Nephron progenitor cell (in vitro differentiated cells): ENCODE measurements around the gene TEX47.

Experiments used
- DNase-seq: peaks from one replicate; pipeline ENCODE4 v3.0.0; 2021
- H3K27ac Mint-ChIP-seq: 2 replicates; pipeline ENCODE4 v1.8.0; 2021; ENCODE audit warnings: mild to moderate bottlenecking, moderate library complexity, mixed read lengths
- H3K27me3 Mint-ChIP-seq: 2 replicates; pipeline ENCODE4 v1.8.0; 2021; ENCODE audit warnings: mild to moderate bottlenecking, low read depth, mixed read lengths; ENCODE audit not compliant: poor library complexity
- H3K36me3 Mint-ChIP-seq: 2 replicates; pipeline ENCODE4 v1.8.0; 2021; ENCODE audit warnings: low read depth, mixed read lengths
- H3K4me1 Mint-ChIP-seq: 2 replicates; pipeline ENCODE4 v1.8.0; 2021; ENCODE audit warnings: mixed read lengths
- H3K4me3 Mint-ChIP-seq: 2 replicates; pipeline ENCODE4 v1.8.0; 2021; ENCODE audit warnings: mild to moderate bottlenecking, moderate library complexity, mixed read lengths
- H3K9me3 Mint-ChIP-seq: 2 replicates; pipeline ENCODE4 v1.8.0; 2021; ENCODE audit warnings: mild to moderate bottlenecking, moderate library complexity, mixed read lengths
- TF ChIP-seq, protein P1 (sequence below): fragments of 200-600 bp; sonication (generic); IDR thresholded peaks from 2 replicates; pipeline ENCODE4 v1.5.0; 2021; ENCODE audit warnings: antibody characterized with exemption

Gene TEX47

DNA sequence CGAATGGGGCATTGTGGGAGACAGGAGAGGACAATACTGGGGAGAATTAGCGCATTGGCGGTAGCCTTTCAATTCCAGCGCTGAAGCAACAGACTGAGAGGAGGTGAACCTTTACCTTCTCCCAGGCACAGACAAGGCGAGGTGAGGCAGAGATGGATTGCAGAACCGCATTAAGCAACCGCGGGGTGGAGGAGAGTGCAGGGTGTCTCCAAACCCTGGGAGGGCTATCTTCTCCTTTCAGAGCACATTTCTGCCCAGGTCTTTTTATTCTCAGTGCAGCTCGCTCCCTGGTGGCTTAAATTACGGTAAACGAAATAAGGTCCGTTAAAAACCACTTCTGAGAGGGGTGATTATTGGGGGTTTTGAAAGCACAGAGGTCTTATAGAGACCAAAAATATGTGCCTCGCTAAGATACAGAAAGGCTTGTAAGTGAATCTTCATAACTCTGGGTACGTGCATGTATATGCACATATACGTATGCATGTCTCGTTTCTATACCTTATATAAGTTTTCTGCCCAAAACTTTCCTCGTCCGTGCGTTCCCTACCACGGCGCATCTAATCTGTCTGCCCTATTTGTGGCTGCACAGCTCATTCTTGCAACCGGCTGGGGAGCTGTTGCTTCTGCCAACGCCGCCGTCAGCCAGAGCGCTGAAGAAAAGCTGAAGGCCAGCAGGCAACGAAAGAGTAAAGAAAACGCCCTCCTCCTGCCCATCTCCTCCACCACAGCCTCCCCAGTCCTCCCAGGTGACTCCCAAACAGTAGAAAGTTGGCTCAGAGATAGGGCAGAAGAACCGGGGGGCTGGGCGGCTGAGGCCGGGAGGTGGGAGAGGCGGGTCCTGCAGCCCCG, 36.9 kb downstream of the TEX47 start:
- peak overlapping the region; percentile 85 for H3K4me3 Mint-ChIP-seq

DNA sequence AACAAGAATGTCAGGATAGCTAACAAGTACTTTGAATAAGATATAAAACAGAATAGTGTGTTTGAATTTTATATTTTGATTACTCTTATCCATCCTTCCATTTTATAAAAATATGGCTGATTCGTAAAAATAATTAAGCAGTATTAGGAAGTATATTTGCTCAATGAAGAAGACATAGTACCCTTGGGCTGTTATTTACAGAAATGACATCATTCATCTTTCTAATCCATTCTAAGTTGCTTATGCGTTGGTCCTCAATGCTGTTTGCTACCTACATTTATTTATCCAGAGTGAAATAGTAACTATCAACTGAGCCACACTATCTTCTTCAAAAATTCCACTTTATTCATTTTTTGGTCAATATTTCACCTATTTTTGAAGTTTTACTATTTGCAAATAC, 38.2 kb downstream of the TEX47 start:
- no peak overlapping the region for H3K27ac Mint-ChIP-seq
- DNase-seq: no peak
- H3K9me3 Mint-ChIP-seq: no peaks in the 10 kb centered on the region
- H3K27me3 Mint-ChIP-seq: peaks cover 49% of the 10 kb centered on the region
- H3K4me3 Mint-ChIP-seq: no peak overlapping the region
- H3K4me1 Mint-ChIP-seq: peaks cover 15% of the 10 kb centered on the region
- H3K36me3 Mint-ChIP-seq: no peaks in the 10 kb centered on the region
- TF ChIP-seq, protein P1, sequence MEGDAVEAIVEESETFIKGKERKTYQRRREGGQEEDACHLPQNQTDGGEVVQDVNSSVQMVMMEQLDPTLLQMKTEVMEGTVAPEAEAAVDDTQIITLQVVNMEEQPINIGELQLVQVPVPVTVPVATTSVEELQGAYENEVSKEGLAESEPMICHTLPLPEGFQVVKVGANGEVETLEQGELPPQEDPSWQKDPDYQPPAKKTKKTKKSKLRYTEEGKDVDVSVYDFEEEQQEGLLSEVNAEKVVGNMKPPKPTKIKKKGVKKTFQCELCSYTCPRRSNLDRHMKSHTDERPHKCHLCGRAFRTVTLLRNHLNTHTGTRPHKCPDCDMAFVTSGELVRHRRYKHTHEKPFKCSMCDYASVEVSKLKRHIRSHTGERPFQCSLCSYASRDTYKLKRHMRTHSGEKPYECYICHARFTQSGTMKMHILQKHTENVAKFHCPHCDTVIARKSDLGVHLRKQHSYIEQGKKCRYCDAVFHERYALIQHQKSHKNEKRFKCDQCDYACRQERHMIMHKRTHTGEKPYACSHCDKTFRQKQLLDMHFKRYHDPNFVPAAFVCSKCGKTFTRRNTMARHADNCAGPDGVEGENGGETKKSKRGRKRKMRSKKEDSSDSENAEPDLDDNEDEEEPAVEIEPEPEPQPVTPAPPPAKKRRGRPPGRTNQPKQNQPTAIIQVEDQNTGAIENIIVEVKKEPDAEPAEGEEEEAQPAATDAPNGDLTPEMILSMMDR: no peak

More for the DNA sequence above, 36.9 kb downstream of the TEX47 start:
- peak; percentile 44 for DNase-seq
- Mint-ChIP-seq H3K4me1 (peaks cover 15% of the 10 kb centered on the region), H3K27me3 (peaks cover 49% of the 10 kb centered on the region), H3K36me3 (no peaks in the 10 kb centered on the region), H3K27ac (peak overlapping the region; percentile 29), H3K9me3 (no peaks in the 10 kb centered on the region)
- TF ChIP-seq, protein P1: no peak

DNA sequence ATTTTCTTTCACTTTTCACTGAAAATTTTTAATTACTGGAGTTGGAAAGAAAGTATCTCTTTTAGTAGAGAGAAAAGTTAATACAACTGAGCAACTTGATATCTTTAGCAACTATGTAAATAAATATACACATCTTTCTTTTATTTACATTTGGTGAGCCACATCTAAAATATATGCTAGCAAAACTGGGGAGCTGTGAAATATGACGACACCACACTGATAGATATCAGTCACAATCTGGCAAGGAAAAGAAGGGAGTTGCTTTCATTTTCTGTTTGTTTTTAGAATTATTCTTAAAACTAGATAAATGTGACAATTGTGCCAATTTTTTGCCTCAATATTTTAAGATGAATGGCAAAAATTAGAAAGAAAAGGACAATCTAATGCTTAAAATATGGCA, 38.7 kb downstream of the TEX47 start:
- Mint-ChIP-seq H3K27me3 (peaks cover 48% of the 10 kb centered on the region), H3K4me3 (no peak overlapping the region), H3K36me3 (no peaks in the 10 kb centered on the region), H3K27ac (no peak overlapping the region), H3K4me1 (peaks cover 15% of the 10 kb centered on the region), H3K9me3 (no peaks in the 10 kb centered on the region)
- DNase-seq: no peak
- TF ChIP-seq, protein P1: no peak

DNA sequence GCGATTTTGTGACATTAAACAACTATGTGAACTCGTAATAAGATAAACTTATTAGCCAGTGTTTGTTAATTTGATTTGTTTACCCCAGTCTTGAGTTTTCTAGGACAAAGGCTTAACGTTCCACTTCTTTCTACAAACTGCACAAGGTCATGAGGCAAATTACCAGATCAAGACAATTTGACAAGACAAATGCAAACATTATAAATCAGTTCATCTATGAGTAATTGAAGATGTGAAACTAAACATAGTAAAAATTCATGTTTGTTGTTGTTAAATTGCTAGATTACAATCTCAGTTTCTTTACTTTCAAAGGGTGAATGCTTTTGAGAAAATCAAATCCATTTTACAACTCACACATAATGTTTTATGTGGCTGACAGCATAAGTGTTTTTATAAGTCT, 49.4 kb downstream of the TEX47 start:
- Mint-ChIP-seq H3K36me3 (no peaks in the 10 kb centered on the region), H3K4me3 (no peak overlapping the region), H3K9me3 (no peaks in the 10 kb centered on the region), H3K27ac (no peak overlapping the region), H3K27me3 (no peaks in the 10 kb centered on the region), H3K4me1 (peaks cover 8% of the 10 kb centered on the region)
- TF ChIP-seq, protein P1: no peak
- no peak for DNase-seq
